WTC11 (cell line): Measurements from ENCODE around the gene FEV.

Experiments
- MYBL2 ChIP-seq: sonication (generic); formaldehyde crosslinking; IDR thresholded peaks from 2 replicates; pipeline ENCODE4 v1.8.1; 2023; ENCODE audit warnings: mild to moderate bottlenecking, moderate library complexity, missing genetic modification reagents
- NFYB ChIP-seq: sonication (generic); formaldehyde crosslinking; conservative IDR thresholded peaks from 2 replicates; pipeline ENCODE4 v1.8.0; 2022; ENCODE audit warnings: low read depth, missing genetic modification reagents
- NR2C2 ChIP-seq: sonication (generic); formaldehyde crosslinking; IDR thresholded peaks from 2 replicates; pipeline ENCODE4 v1.8.0; 2022; ENCODE audit warnings: mild to moderate bottlenecking, missing genetic modification reagents

DNA sequence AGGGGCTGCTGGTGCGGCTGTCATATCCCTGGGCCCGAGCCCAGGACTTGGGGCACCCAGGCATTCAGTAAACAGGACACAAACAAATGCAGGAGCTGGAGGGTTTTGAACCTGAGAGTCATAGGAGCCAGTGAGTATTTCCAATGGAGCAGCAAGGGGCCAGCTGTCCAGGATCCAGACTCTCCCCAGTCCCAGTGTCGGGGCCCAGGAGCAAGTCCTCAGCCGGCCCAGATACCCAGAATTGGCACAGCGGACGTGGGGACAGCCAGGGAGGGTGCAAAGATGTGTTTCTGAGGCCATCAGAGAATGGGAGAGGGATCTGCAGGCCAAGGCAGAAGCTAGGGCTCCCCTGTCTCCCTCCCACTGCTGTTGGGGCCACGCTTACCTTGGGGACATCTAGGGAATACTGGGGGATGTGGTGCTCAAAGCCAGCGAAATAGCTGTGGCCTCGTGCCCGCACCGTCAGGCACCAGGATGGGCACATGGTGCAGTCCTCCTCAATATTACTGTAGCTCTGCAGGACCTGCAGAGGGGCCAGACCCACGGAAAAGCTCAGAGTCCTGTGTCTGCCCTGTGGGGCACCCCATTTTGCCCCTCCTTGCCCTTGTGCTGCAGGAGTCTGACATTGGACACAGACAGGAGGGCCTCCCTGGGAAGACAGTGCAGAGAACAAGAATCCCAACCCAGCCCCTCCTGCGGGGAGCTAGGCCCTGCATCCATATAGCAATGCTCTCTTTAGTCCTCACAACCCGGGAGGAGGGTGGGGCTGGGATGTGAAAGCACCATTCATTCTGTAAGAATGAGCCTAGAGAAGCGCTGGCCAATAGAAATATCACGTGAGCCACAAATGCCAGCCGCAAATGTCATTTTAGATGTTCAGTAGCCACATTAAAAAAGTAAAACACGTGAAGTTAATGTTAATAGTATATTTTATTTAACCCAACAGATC, 40.9 kb upstream of the FEV start:
- TF ChIP-seq MYBL2 (CRISPR knock-in tag) (no peak), NFYB (CRISPR knock-in tag) (no peak), NR2C2 (no peak)
